K562 (cell line): ENCODE data around the gene ANKRD2. TPM values are rescaled to one million over a fixed set of nuclear protein-coding genes. Genes with fewer than 3 reads are reported as not detected.
"Not testable (repeated sequence)": the region's sequence is repeated elsewhere in the genome, so short reads cannot be mapped to it uniquely, and the experiment has no call there.

Experiments used
- ATAC-seq: fragments of 200-7000 bp; cut with Tn5 transposase; 3 replicates; pipeline ENCODE4 v1.9.1; 2020; ENCODE audit warnings: moderate library complexity
- BruUV-seq: library from RNA; stranded (reverse); fragments of 400-500 nt; replicated peaks from 2 replicates; lab custom pipeline; 2021; lab: Mats Ljungman, UMichigan
- CTCF ChIA-PET: fragments of 300-600 bp; formaldehyde crosslinking; extraction: SDS; loops from one replicate; lab custom pipeline; 2021; ENCODE audit warnings: low intra/inter-chr PET ratio; lab: Yijun Ruan, JAX
- POLR2A ChIA-PET: fragments of 300-600, 350-650 bp; sonication (Branson Sonifier 250); formaldehyde crosslinking; extraction: SDS; loops from one replicate; lab custom pipeline; 2021; ENCODE audit warnings: antibody characterized with exemption, inconsistent platforms; lab: Yijun Ruan, JAX
- DNase-seq, 4 experiments: peaks; one replicate each; pipeline versions ENCODE4 v3.0.0 to v3.0.0-alpha.2; 2011 to 2018; ENCODE audit warnings: low spot score in 3 of 4, mixed read lengths in 3 of 4; ENCODE audit errors: extremely low read depth in 1 of 4
- FAIRE-seq: peaks from 2 replicates; lab custom pipeline; 2011; peaks lifted over from hg19 to GRCh38; lab: Jason Lieb, UNC
- H2AFZ ChIP-seq: 2 replicates; pipeline ENCODE4 v1.6.0; 2011; ENCODE audit warnings: low read depth, low read length, control low read depth, inconsistent platforms
- H3K27ac ChIP-seq: fragments of 200-600 bp; 3 replicates; pipeline ENCODE4 v1.8.0; 2011; ENCODE audit warnings: low read depth, mild to moderate bottlenecking, control low read depth, inconsistent platforms, low read length, moderate library complexity, mixed read lengths; ENCODE audit errors: extremely low read depth
- H3K27me3 ChIP-seq, 2 experiments: fragments of 300-600 bp in 1 of 2; 2 replicates in 1 of 2; 3 replicates in 1 of 2; pipeline versions ENCODE4 v1.6.0 to v1.8.0; 2011; ENCODE audit warnings: inconsistent platforms in 2 of 2, low read length in 2 of 2, mild to moderate bottlenecking in 1 of 2, mixed read lengths in 1 of 2, moderate library complexity in 1 of 2; ENCODE audit not compliant: control insufficient read depth in 2 of 2, insufficient read depth in 2 of 2
- H3K36me3 ChIP-seq: fragments of 300-600 bp; 3 replicates; pipeline ENCODE4 v1.8.0; 2011; ENCODE audit warnings: mild to moderate bottlenecking, low read length, inconsistent platforms; ENCODE audit not compliant: control insufficient read depth, insufficient read depth
- H3K4me1 ChIP-seq, 2 experiments: fragments of 200-600 bp in 1 of 2; replicated peaks in 1 of 2; 2 replicates in 1 of 2; 3 replicates in 1 of 2; pipeline versions ENCODE4 v1.5.1 to v1.8.0; 2011; ENCODE audit warnings: inconsistent platforms in 2 of 2, low read length in 2 of 2, mild to moderate bottlenecking in 1 of 2, mixed read lengths in 1 of 2, moderate library complexity in 1 of 2; ENCODE audit not compliant: control insufficient read depth in 2 of 2, insufficient read depth in 2 of 2
- H3K4me2 ChIP-seq: 2 replicates; pipeline ENCODE4 v1.6.1; 2011; ENCODE audit warnings: low read length, control low read depth, inconsistent platforms, mixed read lengths; ENCODE audit not compliant: insufficient read depth
- H3K4me3 ChIP-seq: fragments of 200-600 bp; sonication (generic), shearing (Covaris generic); 2 replicates; pipeline ENCODE4 v1.5.1; 2016; ENCODE audit warnings: control low read depth, inconsistent platforms
- H3K79me2 ChIP-seq: fragments of 200-600 bp; 3 replicates; pipeline ENCODE4 v1.8.0; 2011; ENCODE audit warnings: low read length, inconsistent platforms; ENCODE audit not compliant: control insufficient read depth, insufficient read depth
- H3K9ac ChIP-seq, 2 experiments: 2 replicates each; pipeline versions ENCODE4 v1.6.0 to v1.6.1; 2011; ENCODE audit warnings: low read depth in 2 of 2, low read length in 2 of 2, control low read depth in 1 of 2, inconsistent platforms in 1 of 2, mild to moderate bottlenecking in 1 of 2, mixed read lengths in 1 of 2; ENCODE audit not compliant: insufficient read depth in 1 of 2
- H3K9me1 ChIP-seq: one replicate; pipeline ENCODE4 v1.6.0; 2011; ENCODE audit warnings: inconsistent platforms, mild to moderate bottlenecking, low read length, moderate library complexity; ENCODE audit not compliant: control insufficient read depth, insufficient read depth
- H3K9me3 ChIP-seq: replicated peaks from 2 replicates; pipeline ENCODE4 v1.5.1; 2011; ENCODE audit warnings: low read depth, low read length, inconsistent platforms; ENCODE audit not compliant: control insufficient read depth, insufficient read depth
- H4K20me1 ChIP-seq: replicated peaks from 2 replicates; pipeline ENCODE4 v1.6.1; 2011; ENCODE audit warnings: low read length, inconsistent platforms, mixed read lengths; ENCODE audit not compliant: control insufficient read depth, insufficient read depth
- C11orf30 ChIP-seq: fragments of 450-650 bp; IDR thresholded peaks from 2 replicates; pipeline ENCODE4 v1.6.1; 2016; ENCODE audit warnings: low read depth, mild to moderate bottlenecking
- ZKSCAN1 ChIP-seq: fragments of 150-350 bp; IDR thresholded peaks from 2 replicates; pipeline ENCODE4 v1.6.1; 2016; ENCODE audit warnings: low read depth, low read length
- ZNF24 ChIP-seq: fragments of 450-650 bp; IDR thresholded peaks from 2 replicates; pipeline ENCODE4 v1.6.1; 2016
- ZNF316 ChIP-seq: fragments of 450-650 bp; IDR thresholded peaks from 2 replicates; pipeline ENCODE4 v1.6.1; 2016
- ZNF436 ChIP-seq: fragments of 250-450, 450-650 bp; sonication (Bioruptor Pico); formaldehyde crosslinking; IDR thresholded peaks from 2 replicates; pipeline ENCODE4 v1.7.0; 2020; ENCODE audit warnings: mild to moderate bottlenecking
- WGBS: fragments of 100-300 bp; shearing (Covaris generic); methylation state at CpG from one replicate; pipeline ENCODE4 v1.1.6; 2016; ENCODE audit warnings: low coverage, mixed read lengths; ENCODE audit not compliant: insufficient coverage; ENCODE audit errors: missing lambda C conversion rate; 5-methylcytosine and 5-hydroxymethylcytosine counted together
- in situ Hi-C: fragments of 300-500 bp; cut with MboI; formaldehyde crosslinking; loops from 4 replicates; pipeline ENCODE4 v1.15.0; 2018; ENCODE audit warnings: inconsistent platforms, mixed read lengths
- intact Hi-C: fragments of 100-400 bp; cut with micrococcal nuclease; formaldehyde crosslinking; loops from 2 replicates; pipeline ENCODE4 v1.14.2; 2022
- polyA plus RNA-seq, 8 experiments: library from polyadenylated mRNA; depleted of rRNA in 4 of 8; stranded (reverse) in 5 of 8; unstranded in 3 of 8; fragments of >200 nt; fragmentation: Nextera tagmentation in 2 of 8; fragmentation: Illumina TruSeq in 1 of 8; extraction: Ambion mirVana in 2 of 8; extraction: Trizol in 1 of 8; gene quantifications; 2 replicates each; pipeline versions ENCODE4 v1.2.1 to v1.2.3, GENCODE V29; 2011 to 2014; ENCODE audit warnings: inconsistent platforms in 1 of 8, missing spikeins in 1 of 8
- total RNA-seq, 7 experiments: library from RNA; depleted of rRNA in 6 of 7; stranded (reverse); fragments of >200 nt in 6 of 7; fragmentation: Illumina TruSeq in 2 of 7; extraction: Trizol in 2 of 7; gene quantifications; 2 replicates each; pipeline versions ENCODE4 v1.2.1 to v1.2.3, GENCODE V29; 2011 to 2021; ENCODE audit warnings: low replicate concordance in 1 of 7

The ANKRD2 gene
- total and polyA plus RNA-seq, 9 of the 15 experiments (the other 6 are each of a cell fraction or from before 2014, with no cell fraction given), result not detected

DNA sequence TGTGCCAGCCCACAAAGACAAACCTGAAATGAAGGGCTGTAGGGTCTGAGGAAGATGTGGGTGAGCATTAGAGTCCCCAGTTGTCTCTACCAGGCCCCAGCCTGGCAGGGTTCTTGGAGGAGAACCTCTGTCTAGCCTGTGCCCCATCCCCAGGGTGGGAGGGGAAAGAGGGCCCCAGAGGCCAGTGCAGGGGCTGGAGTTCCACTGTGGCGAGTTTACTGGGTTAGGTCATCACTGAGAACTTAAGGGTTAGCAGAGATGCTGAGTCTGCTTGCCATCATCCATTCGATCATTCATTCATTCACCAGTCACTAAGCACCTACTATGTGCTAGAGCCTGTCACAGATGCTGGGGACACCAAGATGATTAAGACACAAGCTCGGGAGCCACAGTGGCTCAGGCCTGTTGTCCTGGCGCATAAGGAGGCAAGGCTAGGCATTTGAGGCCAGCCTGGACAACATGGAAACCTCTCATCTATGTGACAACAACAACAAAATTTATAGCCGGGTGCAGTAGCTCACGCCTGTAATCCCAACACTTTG lies 2.6 kb downstream of the ANKRD2 start:
- WGBS, result 48% methylated on average over 6 of the region's 6 CpGs
- ChIA-PET POLR2A (interaction anchor here (0.6 to 1.2 kb wide), 2 partner anchors 11 to 156 kb away, joined by 3 read pairs; no protein-coding TSS in a partner anchor), CTCF (no interaction called here)
- no peak overlapping the region for H2AFZ ChIP-seq
- FAIRE-seq (no peak), ATAC-seq (no peak), DNase-seq (no peak)
- H3K79me2 ChIP-seq, result no peaks in the 10 kb centered on the region
- in situ Hi-C loops, result no loop called here
- no peak overlapping the region for H3K27ac ChIP-seq
- BruUV-seq, result no TSS peak
- H3K4me1 ChIP-seq, result peaks cover 2 to 15% of the 10 kb centered on the region in 2 experiments; a peak in 4 of 5 replicates
- H3K9me3 ChIP-seq, result no peaks in the 10 kb centered on the region
- H3K9me1 ChIP-seq, result no peaks in the 10 kb centered on the region
- H3K9ac ChIP-seq, result no peak overlapping the region
- H3K4me3 ChIP-seq, result no peak overlapping the region
- peak; percentile 66; the same call in 1 of the 2 replicates for TF ChIP-seq ZNF24
- no peak for TF ChIP-seq ZNF436 (CRISPR knock-in tag)
- TF ChIP-seq ZKSCAN1, result peak; percentile 71
- no peak overlapping the region for H3K4me2 ChIP-seq
- no peaks in the 10 kb centered on the region for H3K27me3 ChIP-seq
- H4K20me1 ChIP-seq, result no peaks in the 10 kb centered on the region
- H3K36me3 ChIP-seq, result no peaks in the 10 kb centered on the region
- intact Hi-C loops, result loop anchor here (10.0 kb wide), 1 partner anchor 110 kb away; the partner anchor contains the start of gene AVPI1

DNA sequence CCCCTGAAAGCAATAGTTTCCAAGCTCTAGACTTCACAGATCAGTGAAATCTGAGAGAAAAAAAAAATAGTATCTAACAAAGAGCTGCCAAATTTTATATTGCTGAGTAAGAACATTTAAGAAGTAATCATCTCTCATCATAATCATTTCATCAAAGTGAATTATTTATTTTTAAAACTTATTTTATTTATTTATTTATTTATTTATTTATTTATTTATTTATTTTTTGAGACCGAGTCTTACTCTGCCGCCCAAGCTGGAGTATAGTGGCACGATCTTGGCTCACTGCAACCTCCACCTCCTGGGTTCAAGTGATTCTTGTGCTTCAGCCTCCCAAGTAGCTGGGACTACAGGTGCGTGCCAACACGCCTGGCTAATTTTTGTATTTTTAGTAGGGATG lies 3.9 kb downstream of the ANKRD2 start:
- BruUV-seq, H3K4me3 ChIP-seq, CTCF ChIA-PET, H3K4me2 ChIP-seq, H3K36me3 ChIP-seq, POLR2A ChIA-PET, ATAC-seq, H2AFZ ChIP-seq, H3K9me3 ChIP-seq, H3K27me3 ChIP-seq, H3K9ac ChIP-seq, H3K9me1 ChIP-seq, H3K79me2 ChIP-seq, in situ Hi-C loops, DNase-seq, H3K27ac ChIP-seq, FAIRE-seq, H4K20me1 ChIP-seq: not testable (repeated sequence)
- peaks cover 2 to 15% of the 10 kb centered on the region in 2 experiments; a peak in 4 of 5 replicates for H3K4me1 ChIP-seq
- 30% methylated on average over 5 of the region's 5 CpGs for WGBS
- intact Hi-C loops, result loop anchor here (10.0 kb wide), 1 partner anchor 108 kb away; the partner anchor contains the start of gene AVPI1
- TF ChIP-seq C11orf30 (0 out of 2 replicates have a peak, but pooled peaks have one; percentile 35), ZNF316 (peak; percentile 66)
